T-helper 9 cell (primary cell): ENCODE measurements around the gene THPO.

Experiments used
- DNase-seq: peaks from one replicate; pipeline ENCODE4 v3.0.0-alpha.2; 2020
- total RNA-seq, 2 donors: gene quantifications; one replicate each; lab custom pipeline; 2026; lab: John Stamatoyannopoulos, UW

Gene THPO
- total RNA-seq = 0 reads per million in 2 donors

DNA sequence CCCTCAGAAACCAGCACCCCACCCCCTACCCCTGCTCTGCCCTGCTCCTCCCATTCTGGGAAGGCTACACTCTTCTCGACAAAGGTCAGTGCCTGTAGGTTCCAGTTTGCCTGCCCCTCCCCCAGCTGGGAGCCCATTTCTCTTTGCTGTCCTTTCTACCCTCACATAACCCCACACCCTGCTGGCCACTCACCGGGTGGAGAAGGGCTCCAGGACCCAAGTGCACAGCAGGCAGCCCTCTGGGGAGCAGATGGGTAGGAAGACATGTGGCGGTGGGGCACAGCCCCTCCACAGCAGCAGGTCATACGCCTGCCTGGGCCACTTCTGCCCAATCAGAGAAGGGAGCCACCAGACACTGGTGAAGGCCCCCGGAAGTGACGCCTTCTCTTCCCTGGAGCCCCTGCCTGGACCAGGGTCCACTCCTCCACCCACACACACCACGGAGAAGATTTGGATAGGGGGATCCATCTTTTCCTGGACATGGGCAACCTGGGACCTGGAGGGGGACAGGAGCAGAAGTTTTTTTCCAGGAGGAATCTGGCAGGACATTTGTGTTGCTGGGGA, at the start of gene THPO:
Gene THPO, minus strand, starts transcription at position 326 of the 564 bp plus-strand sequence. CDS start 1,948 bp downstream, outside the sequence.
- DNase-seq = no peak

DNA sequence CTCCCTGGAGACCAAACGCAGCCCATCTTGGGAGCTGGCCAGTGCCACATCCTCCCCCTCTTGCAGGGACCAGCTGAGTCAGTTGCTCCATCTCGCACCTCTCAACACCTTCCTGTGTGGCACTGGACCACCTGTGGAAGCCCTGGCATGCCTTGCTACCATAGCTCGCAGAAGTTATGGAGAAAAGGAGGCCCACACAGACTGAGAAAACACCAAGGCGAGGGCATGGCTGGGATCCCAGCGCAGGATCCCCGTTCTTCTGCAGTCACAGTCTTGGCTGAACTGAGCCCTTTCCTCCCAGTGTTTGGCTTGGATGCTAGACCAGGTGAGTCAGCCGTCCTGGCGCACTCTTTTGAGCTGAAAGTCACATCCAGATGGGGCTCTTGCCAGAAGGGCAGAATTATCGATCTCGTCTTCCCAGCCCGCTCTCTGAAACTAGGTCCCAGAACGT, 48.7 kb upstream of the THPO start:
- DNase-seq = no peak

DNA sequence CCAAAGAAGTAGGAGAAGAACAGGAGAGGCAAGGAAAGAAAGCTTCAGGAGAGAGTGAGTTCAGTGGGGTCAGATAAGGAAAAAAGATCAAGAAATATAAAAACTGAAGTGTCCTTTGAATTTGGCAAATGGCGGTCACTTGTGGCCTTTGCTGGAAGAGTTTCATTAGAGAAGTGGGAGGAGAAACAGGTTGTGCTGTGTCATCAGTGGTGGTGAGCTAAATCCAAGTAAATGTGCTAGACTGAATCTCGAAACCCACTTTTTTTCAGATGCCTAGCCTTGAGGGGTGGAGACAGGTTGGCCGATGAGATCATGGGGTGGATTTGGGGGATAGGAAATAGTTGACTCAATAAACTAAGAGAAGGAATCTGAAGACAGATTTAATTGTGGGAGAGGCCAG, 45.6 kb upstream of the THPO start:
- no peak for DNase-seq

DNA sequence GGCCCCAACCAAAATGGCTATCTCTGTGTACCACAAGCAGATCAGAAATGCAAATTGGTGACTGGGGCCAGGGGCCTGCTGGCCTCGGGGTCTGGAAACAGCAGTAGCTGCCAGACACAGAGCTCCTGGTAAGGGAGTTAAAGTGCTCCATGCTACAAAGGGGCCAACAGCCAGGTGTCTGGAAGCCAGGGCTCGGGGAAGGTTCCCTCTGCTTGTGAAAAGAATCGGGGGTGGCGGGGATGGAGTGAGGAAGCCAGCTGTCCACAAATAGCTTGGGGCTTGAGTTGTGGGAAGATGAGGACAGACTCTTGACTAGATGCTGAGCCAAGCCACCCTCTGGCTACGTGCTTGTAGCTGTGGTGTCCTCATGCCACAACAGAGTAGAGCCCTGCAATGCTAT, 41.2 kb upstream of the THPO start:
- DNase-seq = no peak

DNA sequence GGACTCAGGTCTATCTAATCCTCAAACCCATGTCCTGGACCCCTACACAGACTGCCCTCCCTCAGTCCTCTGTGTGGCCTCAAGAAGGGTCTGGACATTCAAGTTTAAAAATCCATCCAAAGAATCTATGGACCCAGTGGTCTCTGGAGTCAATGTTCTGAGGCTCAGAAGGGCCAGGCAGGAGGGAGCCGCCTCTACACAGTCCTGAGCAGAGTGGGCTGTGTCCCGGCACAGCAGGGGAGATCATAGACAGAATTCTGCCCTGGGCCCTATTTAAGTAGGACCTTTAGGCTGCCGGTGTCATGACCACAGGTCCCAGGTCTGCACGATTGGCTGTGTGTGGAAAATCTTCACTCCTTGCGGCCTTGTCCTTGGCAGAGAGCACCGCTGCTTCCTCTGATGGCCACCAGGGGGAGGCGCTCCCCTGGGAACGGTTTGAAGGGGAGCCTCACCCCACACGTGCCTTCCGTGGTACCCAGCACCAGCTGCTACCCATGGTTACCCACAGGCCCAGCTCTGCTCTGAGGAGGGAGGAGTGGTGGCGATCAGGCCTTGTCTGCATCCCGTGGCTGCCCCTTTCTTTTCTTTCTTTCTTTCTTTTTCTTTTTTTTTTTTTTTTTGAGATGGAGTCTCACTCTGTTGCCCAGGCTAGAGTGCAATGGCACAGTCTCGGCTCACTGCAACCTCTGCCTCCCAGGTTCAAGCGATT, 39.8 kb upstream of the THPO start:
- peak; percentile 55 for DNase-seq

DNA sequence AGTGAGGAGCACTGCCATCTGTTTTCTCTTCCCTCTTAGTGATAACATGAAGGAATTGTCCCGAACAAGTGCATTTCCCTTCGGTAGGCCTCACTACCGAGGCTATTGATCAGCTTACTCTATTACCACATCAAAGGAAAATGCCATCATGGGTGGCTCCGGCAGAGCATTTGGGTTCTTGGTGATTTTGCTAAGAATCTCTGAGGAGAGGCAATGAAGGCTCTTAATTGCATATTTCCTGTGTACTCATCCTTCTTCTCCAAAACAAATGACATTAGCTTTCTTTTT, 37.1 kb upstream of the THPO start:
- DNase-seq = no peak

DNA sequence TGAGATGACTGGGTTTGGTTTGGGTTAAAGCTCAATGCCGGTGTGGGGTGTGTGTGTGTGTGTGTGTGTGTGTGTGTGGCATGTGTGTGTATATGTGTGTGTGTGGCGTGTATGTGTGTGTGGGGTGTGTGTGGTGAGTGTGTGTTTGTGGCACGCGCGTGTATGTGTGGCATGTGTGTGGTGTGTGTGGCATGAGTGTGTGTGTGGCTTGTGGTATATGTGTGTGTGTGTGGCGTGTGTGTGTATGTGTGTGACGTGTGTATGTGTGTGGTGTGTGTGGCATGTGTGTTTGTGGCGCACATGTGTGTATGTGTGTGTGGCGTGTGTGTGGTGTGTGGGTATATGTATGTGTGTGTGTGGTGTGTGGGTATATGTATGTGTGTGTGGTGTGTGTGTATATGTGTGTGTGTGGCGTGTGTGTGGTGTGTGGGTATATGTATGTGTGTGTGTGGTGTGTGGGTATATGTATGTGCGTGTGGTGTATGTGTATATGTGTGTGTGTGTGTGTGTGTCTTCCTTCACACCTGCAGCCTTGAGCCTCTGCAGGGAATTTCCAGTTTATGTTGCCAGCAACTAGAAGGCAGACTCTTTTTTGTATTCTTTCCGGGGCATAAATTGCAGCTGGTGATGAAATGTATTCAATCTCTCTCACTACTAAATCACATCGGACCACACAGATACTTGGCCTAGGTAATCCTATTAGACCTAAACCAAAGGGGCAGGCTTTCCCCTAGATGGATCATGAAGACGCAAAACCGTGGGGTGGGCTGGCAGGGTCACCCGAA, 36.6 kb upstream of the THPO start:
- DNase-seq = no peak

DNA sequence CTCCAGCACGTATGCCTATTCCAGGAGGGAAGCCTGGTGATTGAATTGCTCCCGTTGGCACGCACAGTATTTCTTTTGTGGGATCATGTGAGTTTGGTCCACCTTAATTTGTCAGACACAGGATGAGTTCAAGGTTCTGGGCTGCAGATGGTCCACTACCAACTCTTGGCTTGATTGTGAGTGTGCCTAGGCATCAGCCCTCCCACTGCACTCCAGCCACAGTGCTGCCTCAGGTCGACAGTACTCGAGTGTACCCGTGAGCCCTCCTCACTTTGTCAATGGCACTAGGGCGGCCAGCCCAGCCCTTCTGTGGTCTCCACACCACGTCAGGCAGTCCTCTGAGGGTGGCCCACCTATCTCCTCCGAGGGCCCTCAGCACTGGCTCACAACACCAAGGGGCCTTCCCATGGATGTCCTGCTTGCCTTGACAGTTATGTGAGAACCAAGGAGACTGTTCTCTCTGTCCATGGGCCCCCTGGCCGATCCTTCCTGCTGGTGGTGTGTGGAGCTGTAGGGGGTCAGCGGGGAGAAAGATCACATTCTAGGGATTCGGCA, 32.0 kb upstream of the THPO start:
- DNase-seq = no peak

DNA sequence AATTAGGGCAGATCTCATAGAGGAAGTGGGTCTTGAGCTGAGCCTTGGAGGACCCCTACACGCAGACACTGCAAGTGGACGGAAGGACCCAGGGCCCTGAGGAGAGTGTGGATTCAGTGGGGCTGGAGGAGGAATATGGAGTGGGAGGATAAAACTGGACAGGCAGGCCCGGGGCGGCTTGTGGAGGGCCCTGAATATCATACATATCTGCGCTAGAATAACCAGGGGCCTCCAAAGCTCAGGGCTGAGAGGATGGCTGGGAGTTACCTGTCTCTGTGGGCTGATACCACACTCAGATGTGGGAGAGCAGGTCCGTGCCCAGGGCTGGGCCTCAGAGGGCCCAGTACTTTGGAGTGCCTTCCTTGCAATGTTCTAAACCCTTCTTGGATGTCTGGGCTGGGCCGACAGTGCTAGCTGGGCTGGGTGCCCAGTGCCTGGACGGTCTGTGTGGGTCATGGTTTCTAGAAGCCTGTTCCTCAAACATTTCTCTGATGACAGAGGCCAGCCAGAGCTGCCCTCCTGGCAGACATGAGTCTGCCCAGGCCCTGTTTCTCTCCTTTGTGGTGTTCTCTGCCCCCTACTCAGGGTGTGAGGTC, 31.4 kb upstream of the THPO start:
- no peak for DNase-seq

GRCh38 chr3:184405075-184406030, 27.3 kb upstream of the THPO start:
- no peak for DNase-seq

DNA sequence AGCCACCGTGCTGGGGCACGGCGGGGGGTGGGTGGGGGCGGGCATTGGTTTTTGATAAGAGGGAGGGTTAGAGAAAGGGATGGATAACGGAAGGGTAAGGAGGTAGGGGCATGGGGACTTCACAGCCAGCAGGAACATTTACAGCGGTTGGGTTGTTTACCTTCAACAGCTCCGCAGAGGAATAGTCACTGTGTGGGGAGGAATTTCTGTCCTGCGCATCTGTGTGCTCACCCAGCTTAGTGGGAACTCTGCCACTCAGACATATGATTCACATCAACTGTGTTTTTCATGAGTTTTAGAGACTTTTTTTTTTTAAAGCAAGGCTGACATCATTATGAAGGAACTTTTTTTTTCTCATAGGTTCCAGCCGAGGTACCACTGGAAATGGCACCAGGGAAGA, 21.4 kb upstream of the THPO start:
- no peak for DNase-seq

- no peak for DNase-seq
Observed at GRCh38 chr3:184395320-184395660, 17.3 kb upstream of the THPO start.

- DNase-seq = no peak
Observed at GRCh38 chr3:184391266-184391665, 13.3 kb upstream of the THPO start.

DNA sequence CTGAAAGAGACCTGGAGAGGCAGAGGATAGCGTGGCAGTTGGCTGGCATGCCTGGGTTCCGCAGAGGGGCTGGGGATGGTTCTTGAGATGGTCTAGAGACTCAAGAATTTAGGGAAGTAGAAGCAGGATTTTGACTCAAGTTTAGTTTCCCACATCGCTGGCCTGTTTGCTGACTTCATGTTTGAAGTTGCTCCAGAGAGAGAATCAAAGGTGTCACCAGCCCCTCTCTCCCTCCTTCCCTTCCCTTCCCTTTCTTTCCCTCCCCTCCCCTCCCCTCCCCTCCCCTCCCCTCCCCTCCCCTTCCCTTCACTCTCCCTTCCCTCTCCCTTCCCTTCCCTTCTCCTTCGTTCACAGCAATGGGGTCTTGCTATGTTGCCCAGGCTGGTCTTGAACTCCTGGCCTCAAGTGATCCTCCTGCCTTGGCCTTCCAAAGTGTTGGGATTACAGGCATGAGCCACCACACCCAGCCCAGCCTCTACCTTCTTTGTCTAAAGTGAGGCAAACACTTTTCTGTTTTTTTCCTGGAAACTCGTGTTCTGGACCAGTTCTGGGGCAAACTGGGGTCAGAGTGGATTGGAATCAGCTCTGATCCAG, 12.0 kb upstream of the THPO start:
- no peak for DNase-seq

DNA sequence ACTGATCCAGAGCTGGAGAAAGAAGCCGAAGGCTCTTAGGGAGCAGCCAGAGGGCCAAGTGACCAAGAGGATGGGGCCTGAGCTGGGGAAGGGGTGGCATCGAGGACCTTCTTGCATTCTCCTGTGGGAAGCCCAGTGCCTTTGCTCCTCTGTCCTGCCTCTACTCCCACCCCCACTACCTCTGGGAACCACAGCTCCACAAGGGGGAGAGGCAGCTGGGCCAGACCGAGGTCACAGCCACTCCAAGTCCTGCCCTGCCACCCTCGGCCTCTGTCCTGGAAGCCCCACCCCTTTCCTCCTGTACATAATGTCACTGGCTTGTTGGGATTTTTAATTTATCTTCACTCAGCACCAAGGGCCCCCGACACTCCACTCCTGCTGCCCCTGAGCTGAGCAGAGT, 11.4 kb upstream of the THPO start:
- DNase-seq = no peak

DNA sequence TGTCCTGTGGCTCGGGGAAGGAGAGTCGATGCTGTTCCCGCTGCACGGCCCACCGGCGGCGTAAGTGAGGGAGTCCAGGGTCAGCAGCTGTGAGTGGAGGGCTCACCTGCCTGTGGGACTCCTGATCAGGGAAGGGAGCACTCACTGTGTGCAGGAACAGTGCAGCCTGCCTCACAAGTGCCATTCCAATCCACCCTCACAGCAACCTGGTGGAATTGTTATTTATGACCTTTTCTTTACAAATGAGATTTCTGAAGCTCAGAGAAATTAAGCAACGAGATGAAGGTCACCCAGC, 10.9 kb upstream of the THPO start:
- no peak for DNase-seq

DNA sequence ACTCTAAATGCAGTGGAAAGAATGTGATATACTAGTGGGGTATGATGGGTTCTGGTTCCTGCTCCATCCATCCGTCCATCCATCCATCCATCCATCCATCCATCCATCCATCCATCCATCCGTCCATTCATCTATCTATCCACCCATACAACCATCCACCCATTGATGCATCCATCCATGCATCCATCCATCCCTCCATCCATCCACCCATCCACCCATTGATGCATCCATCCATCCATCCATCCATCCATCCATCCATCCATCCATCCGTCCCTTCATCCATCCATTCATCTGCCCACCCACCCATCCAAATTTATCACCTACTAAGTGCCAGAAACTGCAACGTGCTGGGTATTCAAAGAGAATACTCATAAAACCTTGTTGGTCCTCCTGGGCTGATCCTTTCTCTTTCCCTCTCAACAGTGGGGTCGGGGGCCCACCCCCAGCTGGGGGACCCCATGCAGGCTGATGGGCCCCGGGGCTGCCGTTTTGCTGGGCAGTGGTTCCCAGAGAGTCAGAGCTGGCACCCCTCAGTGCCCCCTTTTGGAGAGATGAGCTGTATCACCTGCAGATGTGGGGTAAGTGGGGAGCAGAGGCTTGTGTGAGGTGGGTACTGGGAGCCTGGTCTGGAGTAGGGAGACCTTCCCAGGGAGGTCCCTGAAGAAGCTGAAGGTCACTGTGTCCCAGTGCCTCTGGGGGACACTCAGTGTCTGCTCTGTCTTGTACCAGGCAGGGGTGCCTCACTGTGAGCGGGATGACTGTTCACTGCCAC, 10.3 kb upstream of the THPO start:
- DNase-seq = no peak

GRCh38 chr3:184387174-184387714, 9.2 kb upstream of the THPO start:
- no peak for DNase-seq

DNA sequence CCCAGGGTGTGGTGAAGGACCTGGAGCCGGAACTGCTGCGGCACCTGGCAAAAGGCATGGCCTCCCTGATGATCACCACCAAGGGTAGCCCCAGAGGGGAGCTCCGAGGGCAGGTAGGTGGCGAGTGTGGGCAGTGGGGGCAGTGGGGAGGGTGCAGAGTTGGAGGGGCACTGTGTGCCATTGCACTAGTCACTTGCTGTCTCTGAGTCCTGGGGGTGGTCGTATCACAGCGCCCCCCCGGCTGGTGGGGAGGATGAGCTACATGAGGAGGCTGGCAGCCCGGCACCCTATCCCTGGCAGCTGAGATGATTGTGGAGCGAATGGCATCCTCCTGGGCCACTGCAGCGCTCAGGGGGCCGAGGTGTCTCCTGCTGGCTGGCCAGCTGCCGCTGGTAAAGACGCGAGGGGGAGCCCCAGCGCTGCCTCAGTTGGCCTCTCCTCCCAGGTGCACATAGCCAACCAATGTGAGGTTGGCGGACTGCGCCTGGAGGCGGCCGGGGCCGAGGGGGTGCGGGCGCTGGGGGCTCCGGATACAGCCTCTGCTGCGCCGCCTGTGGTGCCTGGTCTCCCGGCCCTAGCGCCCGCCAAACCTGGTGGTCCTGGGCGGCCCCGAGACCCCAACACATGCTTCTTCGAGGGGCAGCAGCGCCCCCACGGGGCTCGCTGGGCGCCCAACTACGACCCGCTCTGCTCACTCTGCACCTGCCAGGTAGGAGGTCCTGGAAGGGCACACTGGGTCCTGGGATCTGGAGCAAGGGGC, 8.2 kb upstream of the THPO start:
- DNase-seq = no peak

- DNase-seq = no peak
Observed at GRCh38 chr3:184384856-184385422, 6.9 kb upstream of the THPO start.
